22Rv1 (cell line): ENCODE results near the gene RPP14.

Experiments
- ZFX ChIP-seq: fragments of 450-650 bp; IDR thresholded peaks from 2 replicates; pipeline ENCODE4 v1.6.1; 2017; ENCODE audit warnings: antibody characterized with exemption, borderline replicate concordance
- TF ChIP-seq, protein P1 (sequence below): fragments of 450-650 bp; IDR thresholded peaks from 2 replicates; pipeline ENCODE4 v1.5.1; 2017; ENCODE audit warnings: mild to moderate bottlenecking

DNA sequence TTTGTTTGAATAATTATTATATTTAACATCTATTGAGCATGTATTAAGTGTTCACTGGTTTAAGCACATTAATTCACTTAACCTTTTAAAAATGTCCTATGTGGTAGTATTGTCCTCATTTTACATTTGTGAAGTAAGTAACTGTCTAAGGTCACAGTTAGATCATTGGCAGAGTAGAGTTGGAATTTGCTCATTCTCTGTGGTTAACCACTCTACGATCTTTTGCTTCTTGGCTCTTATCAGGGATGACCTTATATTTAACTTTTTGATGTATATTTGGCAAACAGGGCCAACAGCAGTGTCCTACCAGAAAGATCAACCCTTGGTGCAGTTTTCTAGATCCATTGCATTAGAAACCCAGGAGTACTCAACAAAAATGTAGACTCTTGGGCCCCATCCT lies 60.7 kb downstream of the RPP14 start:
- TF ChIP-seq, protein P1, sequence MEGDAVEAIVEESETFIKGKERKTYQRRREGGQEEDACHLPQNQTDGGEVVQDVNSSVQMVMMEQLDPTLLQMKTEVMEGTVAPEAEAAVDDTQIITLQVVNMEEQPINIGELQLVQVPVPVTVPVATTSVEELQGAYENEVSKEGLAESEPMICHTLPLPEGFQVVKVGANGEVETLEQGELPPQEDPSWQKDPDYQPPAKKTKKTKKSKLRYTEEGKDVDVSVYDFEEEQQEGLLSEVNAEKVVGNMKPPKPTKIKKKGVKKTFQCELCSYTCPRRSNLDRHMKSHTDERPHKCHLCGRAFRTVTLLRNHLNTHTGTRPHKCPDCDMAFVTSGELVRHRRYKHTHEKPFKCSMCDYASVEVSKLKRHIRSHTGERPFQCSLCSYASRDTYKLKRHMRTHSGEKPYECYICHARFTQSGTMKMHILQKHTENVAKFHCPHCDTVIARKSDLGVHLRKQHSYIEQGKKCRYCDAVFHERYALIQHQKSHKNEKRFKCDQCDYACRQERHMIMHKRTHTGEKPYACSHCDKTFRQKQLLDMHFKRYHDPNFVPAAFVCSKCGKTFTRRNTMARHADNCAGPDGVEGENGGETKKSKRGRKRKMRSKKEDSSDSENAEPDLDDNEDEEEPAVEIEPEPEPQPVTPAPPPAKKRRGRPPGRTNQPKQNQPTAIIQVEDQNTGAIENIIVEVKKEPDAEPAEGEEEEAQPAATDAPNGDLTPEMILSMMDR: no peak
- TF ChIP-seq ZFX: no peak
